Small intestine (tissue), 16 donors: Measurements from ENCODE around the gene KLHL12. TPM values are rescaled to one million over a fixed set of nuclear protein-coding genes. Genes with fewer than 3 reads are reported as not detected.
A peak's percentile ranks its signal among the peaks of the same experiment; 100 is the strongest.

Experiments used
- DNase-seq, 2 donors: peaks; one replicate each; pipeline versions ENCODE4 v3.0.0 to v3.0.0-alpha.2; 2013
- FAIRE-seq: peaks from 2 replicates; lab custom pipeline; 2012; peaks lifted over from hg19 to GRCh38; lab: Jason Lieb, UNC
- H3K27ac ChIP-seq, 3 donors: one replicate each; pipeline ENCODE4 v1.5.1; 2013; ENCODE audit warnings: low read length in 2 of 3, mild to moderate bottlenecking in 2 of 3, control low read depth in 1 of 3, inconsistent platforms in 1 of 3, low read depth in 1 of 3, moderate library complexity in 1 of 3
- H3K27me3 ChIP-seq, 3 donors: one replicate each; pipeline ENCODE4 v1.6.1; 2013; ENCODE audit warnings: low read length in 3 of 3, inconsistent platforms in 1 of 3; ENCODE audit not compliant: control insufficient read depth in 3 of 3, insufficient read depth in 3 of 3
- H3K36me3 ChIP-seq, 3 donors: one replicate each; pipeline ENCODE4 v1.6.1; 2013; ENCODE audit warnings: low read length in 3 of 3, inconsistent platforms in 1 of 3, low read depth in 1 of 3, mild to moderate bottlenecking in 1 of 3, moderate library complexity in 1 of 3; ENCODE audit not compliant: control insufficient read depth in 3 of 3, insufficient read depth in 2 of 3
- H3K4me1 ChIP-seq, 3 donors: one replicate each; pipeline ENCODE4 v1.6.1; 2013; ENCODE audit warnings: low read length in 2 of 3, inconsistent platforms in 1 of 3, low read depth in 1 of 3, mild to moderate bottlenecking in 1 of 3, moderate library complexity in 1 of 3; ENCODE audit not compliant: control insufficient read depth in 3 of 3, insufficient read depth in 2 of 3
- H3K4me3 ChIP-seq, 3 donors: one replicate each; pipeline ENCODE4 v1.5.1; 2013; ENCODE audit warnings: low read length in 3 of 3, control low read depth in 1 of 3, inconsistent platforms in 1 of 3, low read depth in 1 of 3, mild to moderate bottlenecking in 1 of 3, moderate library complexity in 1 of 3
- H3K9me3 ChIP-seq, 2 donors: one replicate each; pipeline ENCODE4 v1.6.1; 2013; ENCODE audit warnings: low read depth in 1 of 2, low read length in 1 of 2; ENCODE audit not compliant: control insufficient read depth in 2 of 2, insufficient read depth in 1 of 2
- WGBS, 3 donors: extraction: QIAGEN DNeasy Blood & Tissue Kit; methylation state at CpG; one replicate each; pipeline ENCODE4 v1.1.7; 2013; 5-methylcytosine and 5-hydroxymethylcytosine counted together
- long read RNA-seq, 10 donors: transcript quantifications; one replicate each; lab custom pipeline, GENCODE V29; 2026
- polyA plus RNA-seq, 4 donors: library from polyadenylated mRNA; stranded (reverse) in 3 of 4; unstranded in 1 of 4; fragments of 200-250 nt in 3 of 4; fragments of 120-200 nt in 1 of 4; gene quantifications; one replicate each; pipeline versions ENCODE4 v1.2.1 to v1.2.3, GENCODE V29; 2013
- donor health status: healthy with polysubstance abuse.
- donor health status: control.
- donor health status: control.
- donor health status: Bipolar disorder and iron deficiency.
- donor health status: healthy.

KLHL12 gene
- 10 to 100 TPM; 12.7 to 28.2 (median 17.2) TPM for polyA plus RNA-seq
- long read RNA-seq, donor 1 = 0 reads
- long read RNA-seq, donor 2 = 0 reads
- long read RNA-seq, donor 3 = 0 reads
- long read RNA-seq, donor 4 = 0 reads
- long read RNA-seq, donor 5, partial matches to known transcripts = 0 of 1 reads
- long read RNA-seq, donor 5, other reads (novel, unspliced or antisense) = 0 of 1 reads
- long read RNA-seq, donor 6, partial matches to known transcripts = 0 of 4 reads
- long read RNA-seq, donor 6, other reads (novel, unspliced or antisense) = 0 of 4 reads
- long read RNA-seq, donor 7 = 0 reads
- long read RNA-seq, donor 8, partial matches to known transcripts = 0 of 1 reads
- long read RNA-seq, donor 8, other reads (novel, unspliced or antisense) = 0 of 1 reads
- long read RNA-seq, donor 9 = 0 reads
- long read RNA-seq, donor 10, transcript KLHL12-203 (12 exons, 3,359 nt) = major isoform, 6 of 6 reads
- long read RNA-seq, donor 10, partial matches to known transcripts = 0 of 6 reads
- long read RNA-seq, donor 10, other reads (novel, unspliced or antisense) = 0 of 6 reads

GRCh38 chr1:202926581-202927491, at the start of gene KLHL12:
KLHL12 (minus strand) TSS chr1:202927234; CDS start chr1:202925162, 2,072 bp downstream.
- Histone ChIP-seq H3K4me1 (no peaks in the 10 kb centered on the region), H3K27me3 (no peaks in the 10 kb centered on the region), H3K9me3 (no peaks in the 10 kb centered on the region), H3K4me3 (peak within 1 kb of the TSS; percentile 62 to 98 (median 80)), H3K27ac (peak within 1 kb of the TSS; percentile 77 to 99 (median 98)), H3K36me3 (peaks cover 0 to 3% (median 0%) of the 10 kb centered on the region in 3 donors)
- FAIRE-seq = no peak
- 0 to 1% (median 0%) methylated on average over 51 to 57 of the region's 57 CpGs for WGBS, 3 donors
- peak; percentile 95 to 99 for DNase-seq

GRCh38 chr1:202976633-202977032, 49.6 kb upstream of the KLHL12 start:
- FAIRE-seq (no peak), DNase-seq (peak in 1 of 2 donors; percentile 39)
- no peak overlapping the region for H3K27ac ChIP-seq
- WGBS, 3 donors = 7 to 30% (median 14%) methylated on average over 3 of the region's 3 CpGs
- H3K36me3 ChIP-seq = no peaks in the 10 kb centered on the region
- no peaks in the 10 kb centered on the region for H3K4me1 ChIP-seq
- H3K4me3 ChIP-seq = no peak overlapping the region
- H3K9me3 ChIP-seq = no peaks in the 10 kb centered on the region
- peaks cover 0 to 16% (median 0%) of the 10 kb centered on the region in 3 donors for H3K27me3 ChIP-seq

- H3K27ac ChIP-seq = no peak overlapping the region
- no peaks in the 10 kb centered on the region for H3K36me3 ChIP-seq
- WGBS, 3 donors = 85 to 90% (median 89%) methylated on average over 3 of the region's 3 CpGs
- no peak for DNase-seq
- peaks cover 0 to 16% (median 0%) of the 10 kb centered on the region in 3 donors for H3K27me3 ChIP-seq
- no peak for FAIRE-seq
- H3K9me3 ChIP-seq = no peaks in the 10 kb centered on the region
- no peak overlapping the region for H3K4me3 ChIP-seq
- no peaks in the 10 kb centered on the region for H3K4me1 ChIP-seq
Measured at GRCh38 chr1:202974856-202975255, 47.8 kb upstream of the KLHL12 start.

GRCh38 chr1:202972046-202972445, 45.0 kb upstream of the KLHL12 start:
- FAIRE-seq = no peak
- Histone ChIP-seq H3K27ac (no peak overlapping the region), H3K36me3 (no peaks in the 10 kb centered on the region), H3K9me3 (no peaks in the 10 kb centered on the region), H3K4me3 (no peak overlapping the region), H3K4me1 (peaks cover 0 to 11% (median 3%) of the 10 kb centered on the region in 3 donors), H3K27me3 (peaks cover 0 to 5% (median 0%) of the 10 kb centered on the region in 3 donors)
- WGBS, 3 donors = 68 to 70% (median 70%) methylated on average over 4 of the region's 4 CpGs
- no peak for DNase-seq

- Histone ChIP-seq H3K4me1 (peaks cover 0 to 19% (median 3%) of the 10 kb centered on the region in 3 donors), H3K27me3 (no peaks in the 10 kb centered on the region), H3K36me3 (peaks cover 0 to 3% (median 3%) of the 10 kb centered on the region in 3 donors), H3K27ac (peak overlapping the region in 1 of 3 donors; percentile 5), H3K9me3 (no peaks in the 10 kb centered on the region), H3K4me3 (no peak overlapping the region)
- DNase-seq (peak; percentile 76 to 78), FAIRE-seq (no peak)
- WGBS, 3 donors = 3 to 37% (median 31%) methylated on average over 5 of the region's 5 CpGs
Measured at GRCh38 chr1:202968895-202969295, 41.9 kb upstream of the KLHL12 start.

- Histone ChIP-seq H3K36me3 (peaks cover 0 to 7% (median 3%) of the 10 kb centered on the region in 3 donors), H3K9me3 (no peaks in the 10 kb centered on the region), H3K4me1 (peaks cover 0 to 19% (median 3%) of the 10 kb centered on the region in 3 donors), H3K27me3 (no peaks in the 10 kb centered on the region), H3K4me3 (peak overlapping the region in 1 of 3 donors; percentile 87), H3K27ac (peak overlapping the region in 1 of 3 donors; percentile 80)
- 51 to 66% (median 58%) methylated on average over 3 of the region's 3 CpGs for WGBS, 3 donors
- DNase-seq (no peak), FAIRE-seq (no peak)
Measured at GRCh38 chr1:202968351-202968750, 41.3 kb upstream of the KLHL12 start.

- DNase-seq (peak; percentile 27 to 71), FAIRE-seq (no peak)
- no peaks in the 10 kb centered on the region for H3K9me3 ChIP-seq
- WGBS, 3 donors = 2 to 6% (median 4%) methylated on average over 21 of the region's 21 CpGs
- H3K27me3 ChIP-seq = no peaks in the 10 kb centered on the region
- H3K27ac ChIP-seq = peak overlapping the region in 2 of 3 donors; percentile 55 to 80
- peaks cover 0 to 19% (median 3%) of the 10 kb centered on the region in 3 donors for H3K4me1 ChIP-seq
- H3K4me3 ChIP-seq = peak overlapping the region; percentile 17 to 87 (median 81)
- H3K36me3 ChIP-seq = peaks cover 0 to 8% (median 3%) of the 10 kb centered on the region in 3 donors
Measured at GRCh38 chr1:202967684-202968281, 40.7 kb upstream of the KLHL12 start.
